ENCODE measurements around the gene ATP6V0A4.

The ATP6V0A4 gene

GRCh38 chr7:138666385-138666784 is 131.6 kb downstream of the ATP6V0A4 start:
- no peak for DNase-seq (ENCODE audit: low read depth)
- no peak for TF ChIP-seq CTCF (conservative IDR thresholded peaks at IDR 0.05; ENCODE audit: control insufficient read depth, insufficient read depth, low read depth, low read length)
- H3K4me3 ChIP-seq (ENCODE audit: control insufficient read depth, low read depth, low read length): no peak overlapping the region

- DNase-seq (ENCODE audit: low read depth): no peak
- TF ChIP-seq CTCF (conservative IDR thresholded peaks at IDR 0.05; ENCODE audit: control insufficient read depth, insufficient read depth, low read depth, low read length): no peak
- H3K4me3 ChIP-seq (ENCODE audit: control insufficient read depth, low read depth, low read length): no peak overlapping the region
These were observed 132.3 kb downstream of the ATP6V0A4 start for GRCh38 chr7:138665669-138666140.

- no peak overlapping the region for H3K4me3 ChIP-seq (ENCODE audit: control insufficient read depth, low read depth, low read length)
- DNase-seq (ENCODE audit: low read depth): no peak
- no peak for TF ChIP-seq CTCF (conservative IDR thresholded peaks at IDR 0.05; ENCODE audit: control insufficient read depth, insufficient read depth, low read depth, low read length)
These were observed 132.7 kb downstream of the ATP6V0A4 start for GRCh38 chr7:138665249-138665648.

- TF ChIP-seq CTCF (conservative IDR thresholded peaks at IDR 0.05; ENCODE audit: control insufficient read depth, insufficient read depth, low read depth, low read length): no peak
- H3K4me3 ChIP-seq (ENCODE audit: control insufficient read depth, low read depth, low read length): no peak overlapping the region
- no peak for DNase-seq (ENCODE audit: low read depth)
These were observed 134.0 kb downstream of the ATP6V0A4 start for GRCh38 chr7:138663725-138664710.

- no peak for DNase-seq (ENCODE audit: low read depth)
- no peak for TF ChIP-seq CTCF (conservative IDR thresholded peaks at IDR 0.05; ENCODE audit: control insufficient read depth, insufficient read depth, low read depth, low read length)
- H3K4me3 ChIP-seq (ENCODE audit: control insufficient read depth, low read depth, low read length): no peak overlapping the region
These were observed 135.0 kb downstream of the ATP6V0A4 start for GRCh38 chr7:138662991-138663320.

- H3K4me3 ChIP-seq (ENCODE audit: control insufficient read depth, low read depth, low read length): no peak overlapping the region
- no peak for DNase-seq (ENCODE audit: low read depth)
- no peak for TF ChIP-seq CTCF (conservative IDR thresholded peaks at IDR 0.05; ENCODE audit: control insufficient read depth, insufficient read depth, low read depth, low read length)
These were observed 135.7 kb downstream of the ATP6V0A4 start for GRCh38 chr7:138662076-138662990.
